Bronchial epithelial cell (primary cell): ENCODE measurements around the gene SLC28A1. TPM values are rescaled to one million over a fixed set of nuclear protein-coding genes. Genes with fewer than 3 reads are reported as not detected.
"Not testable (repeated sequence)": the region's sequence is repeated elsewhere in the genome, so short reads cannot be mapped to it uniquely, and the experiment has no call there.

Experiments used
- DNase-seq: peaks from one replicate; pipeline ENCODE4 v3.0.0-alpha.2; 2010; ENCODE audit warnings: low read depth
- FAIRE-seq: peaks from 2 replicates; lab custom pipeline; 2011; peaks lifted over from hg19 to GRCh38; lab: Jason Lieb, UNC
- H3K27me3 ChIP-seq: 2 replicates; pipeline ENCODE4 v1.5.1; 2011; ENCODE audit warnings: low read length; ENCODE audit not compliant: control insufficient read depth, insufficient read depth
- H3K36me3 ChIP-seq: 2 replicates; pipeline ENCODE4 v1.5.1; 2011; ENCODE audit warnings: low read length; ENCODE audit not compliant: control insufficient read depth, insufficient read depth
- H3K4me3 ChIP-seq: 2 replicates; pipeline ENCODE4 v1.5.1; 2011; ENCODE audit warnings: mild to moderate bottlenecking, low read depth, low read length, control low read depth
- CTCF ChIP-seq: IDR thresholded peaks from 2 replicates; pipeline ENCODE4 v1.5.1; 2011; ENCODE audit warnings: mild to moderate bottlenecking, moderate library complexity, low read length, control low read depth, inconsistent platforms; ENCODE audit not compliant: insufficient read depth, severe bottlenecking
- total RNA-seq: library from RNA; depleted of rRNA; stranded (reverse); fragments of >200 nt; gene quantifications from 2 replicates; pipeline ENCODE4 v1.2.1, GENCODE V29; 2014

SLC28A1 gene
- total RNA-seq, 1 donor from 2014 or later = not detected

- H3K4me3 ChIP-seq = no peak overlapping the region
- no peak for DNase-seq
- H3K36me3 ChIP-seq = no peaks in the 10 kb centered on the region
- FAIRE-seq = no peak
- TF ChIP-seq CTCF = no peak
- H3K27me3 ChIP-seq = no peaks in the 10 kb centered on the region
Observed at GRCh38 chr15:84871428-84871985, 13.0 kb upstream of the SLC28A1 start.

- Histone ChIP-seq H3K4me3 (no peak overlapping the region), H3K27me3 (no peaks in the 10 kb centered on the region), H3K36me3 (no peaks in the 10 kb centered on the region)
- TF ChIP-seq CTCF = no peak
- DNase-seq (no peak), FAIRE-seq (no peak)
Observed at GRCh38 chr15:84872009-84872910, 12.2 kb upstream of the SLC28A1 start.

- FAIRE-seq (no peak), DNase-seq (no peak)
- H3K27me3 ChIP-seq = no peaks in the 10 kb centered on the region
- H3K36me3 ChIP-seq = no peaks in the 10 kb centered on the region
- TF ChIP-seq CTCF = no peak
- H3K4me3 ChIP-seq = no peak overlapping the region
Observed at GRCh38 chr15:84873997-84874396, 10.5 kb upstream of the SLC28A1 start.

GRCh38 chr15:84874981-84875699 lies 9.3 kb upstream of the SLC28A1 start:
- H3K4me3 ChIP-seq = no peak overlapping the region
- no peak for TF ChIP-seq CTCF
- no peaks in the 10 kb centered on the region for H3K36me3 ChIP-seq
- FAIRE-seq = no peak
- no peaks in the 10 kb centered on the region for H3K27me3 ChIP-seq
- no peak for DNase-seq

- Histone ChIP-seq H3K27me3 (no peaks in the 10 kb centered on the region), H3K4me3 (no peak overlapping the region), H3K36me3 (no peaks in the 10 kb centered on the region)
- DNase-seq (no peak), FAIRE-seq (no peak)
- TF ChIP-seq CTCF = no peak
Observed at GRCh38 chr15:84876269-84876668, 8.2 kb upstream of the SLC28A1 start.

GRCh38 chr15:84877701-84878100 lies 6.8 kb upstream of the SLC28A1 start:
- H3K27me3 ChIP-seq, FAIRE-seq, H3K4me3 ChIP-seq, DNase-seq, H3K36me3 ChIP-seq: not testable (repeated sequence)
